Muscle of leg (tissue), 11 donors: Measurements from ENCODE around the gene STX1A. TPM values are rescaled to one million over a fixed set of nuclear protein-coding genes. Genes with fewer than 3 reads are reported as not detected.
A peak's percentile ranks its signal among the peaks of the same experiment; 100 is the strongest.

Experiments
- DNase-seq: peaks from one replicate; pipeline ENCODE4 v3.0.0; 2013
- H3K27ac ChIP-seq: one replicate; pipeline ENCODE4 v1.5.1; 2013; ENCODE audit warnings: mild to moderate bottlenecking, low read length, control low read depth
- H3K27me3 ChIP-seq: one replicate; pipeline ENCODE4 v1.6.1; 2013; ENCODE audit warnings: low read length; ENCODE audit not compliant: control insufficient read depth, insufficient read depth
- H3K36me3 ChIP-seq: one replicate; pipeline ENCODE4 v1.6.1; 2013; ENCODE audit warnings: low read length; ENCODE audit not compliant: control insufficient read depth, insufficient read depth
- H3K4me1 ChIP-seq: one replicate; pipeline ENCODE4 v1.6.1; 2013; ENCODE audit warnings: low read length; ENCODE audit not compliant: control insufficient read depth, insufficient read depth
- H3K4me3 ChIP-seq: one replicate; pipeline ENCODE4 v1.5.1; 2013; ENCODE audit warnings: low read length, control low read depth
- H3K9me3 ChIP-seq: replicated peaks from 2 replicates; pipeline ENCODE4 v1.6.1; 2013; ENCODE audit warnings: low read depth, low read length; ENCODE audit not compliant: control insufficient read depth
- WGBS: methylation state at CpG from one replicate; pipeline ENCODE4 v1.1.5; 2013; ENCODE audit warnings: missing lambda C conversion rate; ENCODE audit not compliant: insufficient coverage; 5-methylcytosine and 5-hydroxymethylcytosine counted together
- polyA plus RNA-seq, 8 donors: library from polyadenylated mRNA; unstranded; fragments of 120-200 nt; gene quantifications; one replicate each; pipeline versions ENCODE4 v1.2.1 to v1.2.3, GENCODE V29; 2013; ENCODE audit warnings: inconsistent platforms in 1 of 8, low replicate concordance in 1 of 8; ENCODE audit not compliant: insufficient read length in 8 of 8, insufficient read depth in 1 of 8
- total RNA-seq: library from RNA; stranded (reverse); fragments of 120-200 nt; gene quantifications from one replicate; pipeline ENCODE4 v1.2.4, GENCODE V29; 2013

The STX1A gene
- total and polyA plus RNA-seq, 9 donors, result 6.5 to 17.9 (median 11.0) TPM

DNA sequence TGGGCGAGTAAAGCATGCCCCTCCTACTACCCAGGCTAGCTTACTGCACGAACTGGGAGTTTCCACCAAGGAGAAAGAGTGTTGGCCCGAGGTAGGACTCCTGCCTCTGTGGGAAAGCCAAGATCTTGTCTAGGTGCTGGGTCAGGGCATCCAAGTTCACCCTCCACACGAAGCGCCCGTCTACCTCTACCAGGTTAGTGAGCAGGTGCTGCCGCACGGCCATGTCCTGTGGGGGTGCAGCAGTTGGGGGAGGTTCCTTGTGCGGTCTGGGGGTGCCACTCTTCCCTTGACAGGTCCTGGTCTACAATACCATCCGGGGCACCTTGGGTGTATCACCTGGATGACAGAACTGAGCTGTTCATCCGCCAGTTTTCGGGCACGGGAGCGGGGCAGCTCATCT lies 17.4 kb upstream of the STX1A start:
- 94% methylated on average over 9 of the region's 14 CpGs for WGBS
- H3K36me3 ChIP-seq, result peaks cover 15% of the 10 kb centered on the region
- H3K27ac ChIP-seq, result no peak overlapping the region

GRCh38 chr7:73735528-73735905 lies 16.0 kb upstream of the STX1A start:
- no peak overlapping the region for H3K27ac ChIP-seq
- H3K4me1 ChIP-seq, result peaks cover 11% of the 10 kb centered on the region
- peaks cover 15% of the 10 kb centered on the region for H3K36me3 ChIP-seq
- H3K4me3 ChIP-seq, result no peak overlapping the region
- WGBS, result 89% methylated on average over 3 of the region's 8 CpGs
- H3K9me3 ChIP-seq, result no peaks in the 10 kb centered on the region
- DNase-seq, result no peak
- no peaks in the 10 kb centered on the region for H3K27me3 ChIP-seq

More for the DNA sequence above, 17.4 kb upstream of the STX1A start:
- Histone ChIP-seq H3K27me3 (no peaks in the 10 kb centered on the region), H3K4me1 (peaks cover 17% of the 10 kb centered on the region), H3K4me3 (no peak overlapping the region), H3K9me3 (no peaks in the 10 kb centered on the region)
- no peak for DNase-seq

DNA sequence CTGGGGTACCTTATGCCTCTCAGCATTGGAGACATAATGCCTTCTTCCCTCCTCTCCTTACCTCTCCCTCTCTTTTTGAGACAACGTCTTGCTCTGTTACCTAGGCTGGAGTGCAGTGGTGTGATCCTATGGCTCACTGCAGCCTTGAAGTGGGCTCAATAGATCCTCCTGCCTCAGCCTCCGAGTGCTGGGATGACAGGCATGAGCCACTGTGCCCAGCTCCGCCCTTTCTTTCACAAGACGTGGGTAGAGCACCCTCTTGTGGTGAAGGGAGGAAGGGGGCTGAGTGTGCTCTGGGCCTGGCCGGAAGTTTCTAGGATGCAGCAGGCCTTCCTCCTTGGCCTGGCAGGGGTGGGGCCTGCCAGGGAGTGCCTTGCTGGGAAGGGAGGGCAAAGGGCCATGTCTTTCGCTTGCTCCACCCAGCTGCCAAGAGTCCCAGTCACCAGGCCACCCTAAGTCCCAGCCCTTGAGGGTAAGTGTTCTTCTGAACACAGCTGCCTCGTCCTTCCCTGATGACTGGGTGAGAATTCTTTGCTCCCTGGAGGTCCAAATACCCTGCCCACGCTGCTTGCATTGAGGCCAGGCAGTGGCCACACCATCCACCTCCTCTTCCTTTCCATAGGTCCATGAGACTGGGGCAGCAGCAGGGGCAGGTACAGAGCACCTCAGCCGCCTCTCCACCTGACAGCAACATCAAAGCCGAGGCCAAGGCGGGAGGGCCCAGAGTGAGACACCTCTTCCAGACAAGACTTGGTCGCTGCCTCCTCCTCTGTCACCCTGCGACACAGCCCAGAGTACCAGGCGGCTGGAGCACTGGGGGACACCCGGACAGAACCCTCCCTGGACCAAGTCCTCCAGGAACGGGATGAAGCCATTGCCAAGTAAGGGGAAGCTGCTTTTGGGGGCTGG lies 15.4 kb upstream of the STX1A start:
- Histone ChIP-seq H3K4me1 (peaks cover 11% of the 10 kb centered on the region), H3K9me3 (no peaks in the 10 kb centered on the region), H3K27ac (no peak overlapping the region), H3K4me3 (no peak overlapping the region), H3K27me3 (no peaks in the 10 kb centered on the region), H3K36me3 (peaks cover 15% of the 10 kb centered on the region)
- 58% methylated on average over 5 of the region's 16 CpGs for WGBS
- peak; percentile 57 for DNase-seq

DNA sequence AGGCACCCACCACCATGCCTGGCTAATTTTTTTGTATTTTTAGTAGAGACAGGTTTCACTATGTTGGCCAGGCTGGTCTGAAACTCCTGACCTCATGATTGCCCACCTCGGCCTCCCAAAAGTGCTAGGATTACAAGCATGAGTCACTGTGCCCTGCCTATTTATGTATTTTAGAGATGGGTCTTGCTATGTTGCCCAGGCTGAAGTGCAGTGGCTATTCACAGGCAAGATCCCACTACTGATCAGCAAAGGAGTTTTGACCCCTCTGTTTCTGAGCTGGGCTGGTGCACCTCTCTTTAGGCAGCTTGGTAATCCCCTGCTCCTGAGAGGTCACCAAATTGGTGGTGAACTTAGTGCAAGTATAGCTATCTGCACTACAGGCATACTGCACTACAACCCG lies 12.9 kb upstream of the STX1A start:
- WGBS, result 100% methylated on average over 2 of the region's 2 CpGs
- no peak for DNase-seq
- H3K27ac ChIP-seq, result no peak overlapping the region

GRCh38 chr7:73730485-73730884 lies 11.0 kb upstream of the STX1A start:
- H3K27ac ChIP-seq, result no peak overlapping the region
- WGBS, result 34% methylated on average over 3 of the region's 3 CpGs
- DNase-seq, result no peak
- no peak overlapping the region for H3K4me3 ChIP-seq
- no peaks in the 10 kb centered on the region for H3K9me3 ChIP-seq
- H3K4me1 ChIP-seq, result no peaks in the 10 kb centered on the region
- H3K36me3 ChIP-seq, result no peaks in the 10 kb centered on the region
- H3K27me3 ChIP-seq, result peaks cover 3% of the 10 kb centered on the region

More for the DNA sequence above, 12.9 kb upstream of the STX1A start:
- Histone ChIP-seq H3K27me3 (no peaks in the 10 kb centered on the region), H3K4me3 (no peak overlapping the region), H3K4me1 (no peaks in the 10 kb centered on the region), H3K36me3 (peaks cover 11% of the 10 kb centered on the region), H3K9me3 (no peaks in the 10 kb centered on the region)

DNA sequence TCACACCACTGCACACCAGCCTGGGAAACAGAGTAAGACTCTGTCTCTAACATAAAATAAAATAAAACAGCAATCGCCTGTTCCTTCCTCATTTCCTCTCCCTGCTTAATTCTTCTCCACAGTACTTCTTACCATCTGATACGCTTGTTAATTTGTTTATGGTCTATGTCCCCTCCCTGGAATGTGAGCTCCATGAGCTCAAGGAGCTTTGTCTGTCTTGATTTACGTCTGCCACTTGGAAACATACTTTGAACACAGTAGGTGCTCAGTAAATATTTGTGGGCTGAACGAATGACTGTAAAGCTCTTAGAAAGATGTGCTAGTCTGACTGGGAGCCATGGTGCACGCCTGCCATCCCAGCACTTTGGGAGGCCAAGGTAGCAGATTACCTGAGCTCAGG lies 9.1 kb upstream of the STX1A start:
- no peaks in the 10 kb centered on the region for H3K9me3 ChIP-seq
- no peak overlapping the region for H3K4me3 ChIP-seq
- WGBS, result 31% methylated on average over 2 of the region's 5 CpGs
- H3K27ac ChIP-seq, result no peak overlapping the region
- no peak for DNase-seq
- H3K4me1 ChIP-seq, result no peaks in the 10 kb centered on the region
- H3K36me3 ChIP-seq, result no peaks in the 10 kb centered on the region
- H3K27me3 ChIP-seq, result peaks cover 3% of the 10 kb centered on the region

DNA sequence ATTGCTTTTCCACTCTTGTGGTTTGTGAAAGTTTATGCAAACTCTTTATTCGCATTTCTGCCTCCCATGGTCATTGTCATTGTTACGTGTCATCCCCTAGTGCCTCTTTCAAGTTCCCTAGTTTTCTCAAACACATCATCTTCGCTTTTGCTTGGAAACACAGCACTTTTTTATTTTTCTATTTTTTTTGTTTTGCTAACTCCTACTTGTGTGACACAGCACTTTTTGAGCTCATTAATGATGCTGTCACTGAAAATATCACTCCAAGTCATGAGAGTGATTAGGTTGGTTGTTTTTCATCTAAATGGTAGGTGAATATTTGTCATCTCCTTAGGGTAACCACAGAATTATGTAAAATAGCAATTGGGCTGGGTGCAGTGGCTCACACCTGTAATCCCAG lies 8.5 kb upstream of the STX1A start:
- DNase-seq, result no peak
- WGBS, result 59% methylated on average over 3 of the region's 3 CpGs
- Histone ChIP-seq H3K4me1 (no peaks in the 10 kb centered on the region), H3K9me3 (no peaks in the 10 kb centered on the region), H3K27me3 (peaks cover 3% of the 10 kb centered on the region), H3K36me3 (no peaks in the 10 kb centered on the region), H3K27ac (no peak overlapping the region), H3K4me3 (no peak overlapping the region)

DNA sequence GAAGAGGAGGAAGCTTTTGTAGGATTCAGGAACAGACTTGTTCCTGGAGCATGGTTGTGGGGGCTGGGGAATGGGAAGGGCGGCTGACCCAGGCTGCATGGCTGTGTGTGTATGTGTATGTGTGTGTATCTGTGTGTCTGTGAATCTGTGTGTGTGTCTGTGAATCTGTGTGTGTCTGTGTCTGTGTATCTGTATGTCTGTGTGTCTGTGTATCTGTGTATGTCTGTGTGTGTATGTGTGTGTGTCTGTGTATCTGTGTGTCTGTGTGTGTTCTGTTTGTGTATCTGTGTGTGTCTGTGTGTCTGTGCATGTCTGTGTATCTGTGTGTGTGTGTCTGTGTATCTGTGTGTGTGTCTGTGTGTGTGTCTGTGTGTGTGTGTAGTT lies 6.6 kb upstream of the STX1A start:
- WGBS, result 64% methylated on average over 1 of the region's 1 CpG
- peaks cover 9% of the 10 kb centered on the region for H3K4me1 ChIP-seq
- DNase-seq, result no peak
- H3K27me3 ChIP-seq, result peaks cover 3% of the 10 kb centered on the region
- no peak overlapping the region for H3K4me3 ChIP-seq
- no peaks in the 10 kb centered on the region for H3K9me3 ChIP-seq
- no peaks in the 10 kb centered on the region for H3K36me3 ChIP-seq
- no peak overlapping the region for H3K27ac ChIP-seq

DNA sequence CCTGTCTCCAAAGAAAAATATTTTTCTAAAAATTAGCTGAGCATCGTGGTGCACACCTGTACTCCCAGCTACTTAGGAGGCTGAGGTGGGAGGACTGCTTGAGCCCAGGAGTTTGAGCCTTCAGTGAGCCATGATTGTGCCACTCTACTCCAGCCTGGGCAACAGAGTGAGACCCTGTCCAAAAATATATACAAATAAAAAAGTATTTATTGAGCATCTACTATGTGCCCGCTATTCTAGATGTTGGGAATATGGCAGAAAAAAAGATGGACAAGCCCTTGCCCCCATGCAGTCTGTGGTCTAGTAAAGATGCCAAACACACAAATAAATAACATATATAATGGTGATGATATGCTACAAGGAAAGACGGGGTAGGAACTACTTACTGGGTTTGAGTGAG lies 4.3 kb upstream of the STX1A start:
- no peaks in the 10 kb centered on the region for H3K9me3 ChIP-seq
- peaks cover 3% of the 10 kb centered on the region for H3K27me3 ChIP-seq
- H3K4me1 ChIP-seq, result peaks cover 21% of the 10 kb centered on the region
- no CpG with 5 or more reads among the region's 3 CpGs for WGBS
- H3K36me3 ChIP-seq, result no peaks in the 10 kb centered on the region
- DNase-seq, result no peak
- H3K4me3 ChIP-seq, result no peak overlapping the region
- H3K27ac ChIP-seq, result no peak overlapping the region

- Histone ChIP-seq H3K27me3 (peaks cover 6% of the 10 kb centered on the region), H3K9me3 (no peaks in the 10 kb centered on the region), H3K4me1 (peaks cover 31% of the 10 kb centered on the region), H3K36me3 (no peaks in the 10 kb centered on the region), H3K27ac (no peak overlapping the region), H3K4me3 (no peak overlapping the region)
- no peak for DNase-seq
- WGBS, result 60% methylated on average over 1 of the region's 6 CpGs
Observed at GRCh38 chr7:73722785-73723184, 3.3 kb upstream of the STX1A start.
